ENCODE data around the gene SH3GL2. TPM values are rescaled to one million over a fixed set of nuclear protein-coding genes. Genes with fewer than 3 reads are reported as not detected.

The SH3GL2 gene
- total and polyA plus RNA-seq, 4 donors, result 0.06 to 0.08 TPM; not detected in 2

DNA sequence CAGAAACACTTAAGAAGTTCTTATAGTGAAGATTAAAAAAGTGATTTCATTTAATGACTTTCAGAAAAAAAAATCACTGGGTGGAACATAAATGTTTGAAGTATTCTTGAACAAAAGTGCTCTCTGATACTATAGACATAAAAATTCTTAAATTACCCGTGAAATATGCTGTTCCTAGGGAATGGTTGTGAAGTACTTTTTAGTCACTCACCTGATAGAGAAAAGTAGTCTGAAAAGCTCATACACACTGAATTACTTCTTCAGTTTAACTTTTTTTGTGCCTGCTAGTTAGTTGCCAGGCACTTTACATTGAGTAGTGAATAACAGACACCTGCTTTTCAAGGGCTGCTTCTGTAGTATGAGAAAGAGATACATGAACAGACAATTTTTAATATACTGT, 78.0 kb downstream of the SH3GL2 start:
- Histone ChIP-seq H3K4me3 (ENCODE audit: low read depth in 1 of 3, low read length in 3 of 3) (no peak overlapping the region), H3K27me3 (ENCODE audit: control insufficient read depth in 4 of 4, insufficient read depth in 4 of 4, low read length in 3 of 4) (peaks cover 0 to 3% (median 0%) of the 10 kb centered on the region in 4 donors), H3K4me1 (ENCODE audit: control insufficient read depth in 4 of 4, insufficient read depth in 4 of 4, low read length in 3 of 4) (no peaks in the 10 kb centered on the region), H3K9ac (ENCODE audit: low read depth in 1 of 2, low read length in 2 of 2) (no peak overlapping the region), H3K9me3 (ENCODE audit: control insufficient read depth in 4 of 4, low read length in 3 of 4) (no peaks in the 10 kb centered on the region), H3K27ac (ENCODE audit: low read depth in 1 of 2, low read length in 2 of 2) (no peak overlapping the region), H3K36me3 (ENCODE audit: control insufficient read depth in 4 of 4, insufficient read depth in 3 of 4, low read depth in 1 of 4, low read length in 3 of 4) (no peaks in the 10 kb centered on the region)
- no peak for TF ChIP-seq SP1 (IDR thresholded peaks at IDR 0.05)
- TF ChIP-seq, protein P1, sequence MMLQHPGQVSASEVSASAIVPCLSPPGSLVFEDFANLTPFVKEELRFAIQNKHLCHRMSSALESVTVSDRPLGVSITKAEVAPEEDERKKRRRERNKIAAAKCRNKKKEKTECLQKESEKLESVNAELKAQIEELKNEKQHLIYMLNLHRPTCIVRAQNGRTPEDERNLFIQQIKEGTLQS (IDR thresholded peaks at IDR 0.05), result no peak
- TF ChIP-seq HNF4G (IDR thresholded peaks at IDR 0.05), result no peak
- no peak for TF ChIP-seq GABPA (IDR thresholded peaks at IDR 0.05 in 1 of 2, conservative IDR thresholded peaks at IDR 0.05 in 1 of 2)
- WGBS, result 80% methylated on average over 1 of the region's 1 CpG
- no peak for DNase-seq (ENCODE audit: low spot score)

DNA sequence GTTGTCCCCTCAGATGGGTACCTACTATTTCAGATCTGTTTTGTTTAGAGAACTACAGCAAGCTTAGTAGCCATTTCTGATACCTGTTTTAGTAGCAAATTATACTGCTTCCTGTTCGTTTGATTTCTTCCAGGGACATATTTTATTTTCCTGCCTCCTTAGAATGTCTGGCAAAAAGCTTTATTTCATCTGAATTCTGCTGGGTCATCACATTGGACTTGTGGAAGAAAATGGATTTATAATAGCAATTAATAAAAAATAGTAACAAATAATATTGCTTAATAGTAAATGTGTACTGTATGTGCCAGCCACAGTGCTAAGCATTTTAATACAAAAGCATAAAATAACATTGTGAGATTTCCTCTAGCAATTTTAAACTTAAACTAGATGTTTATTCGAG, 79.4 kb downstream of the SH3GL2 start:
- H3K4me1 ChIP-seq (ENCODE audit: control insufficient read depth in 4 of 4, insufficient read depth in 4 of 4, low read length in 3 of 4), result no peaks in the 10 kb centered on the region
- no peak for DNase-seq (ENCODE audit: low spot score)
- H3K27me3 ChIP-seq (ENCODE audit: control insufficient read depth in 4 of 4, insufficient read depth in 4 of 4, low read length in 3 of 4), result peaks cover 0 to 3% (median 0%) of the 10 kb centered on the region in 4 donors
- WGBS, result 59% methylated on average over 2 of the region's 2 CpGs
- TF ChIP-seq RAD21 (IDR thresholded peaks at IDR 0.05) (no peak), RXRA (IDR thresholded peaks at IDR 0.05) (no peak), GABPA (IDR thresholded peaks at IDR 0.05 in 1 of 2, conservative IDR thresholded peaks at IDR 0.05 in 1 of 2) (no peak), NR2F2 (IDR thresholded peaks at IDR 0.05) (no peak), SP1 (IDR thresholded peaks at IDR 0.05) (no peak), JUND (IDR thresholded peaks at IDR 0.05) (no peak)
- TF ChIP-seq, protein P2, sequence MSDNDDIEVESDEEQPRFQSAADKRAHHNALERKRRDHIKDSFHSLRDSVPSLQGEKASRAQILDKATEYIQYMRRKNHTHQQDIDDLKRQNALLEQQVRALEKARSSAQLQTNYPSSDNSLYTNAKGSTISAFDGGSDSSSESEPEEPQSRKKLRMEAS (IDR thresholded peaks at IDR 0.05), result no peak
- TF ChIP-seq, protein P1 (IDR thresholded peaks at IDR 0.05), result no peak
- TF ChIP-seq, protein P3, sequence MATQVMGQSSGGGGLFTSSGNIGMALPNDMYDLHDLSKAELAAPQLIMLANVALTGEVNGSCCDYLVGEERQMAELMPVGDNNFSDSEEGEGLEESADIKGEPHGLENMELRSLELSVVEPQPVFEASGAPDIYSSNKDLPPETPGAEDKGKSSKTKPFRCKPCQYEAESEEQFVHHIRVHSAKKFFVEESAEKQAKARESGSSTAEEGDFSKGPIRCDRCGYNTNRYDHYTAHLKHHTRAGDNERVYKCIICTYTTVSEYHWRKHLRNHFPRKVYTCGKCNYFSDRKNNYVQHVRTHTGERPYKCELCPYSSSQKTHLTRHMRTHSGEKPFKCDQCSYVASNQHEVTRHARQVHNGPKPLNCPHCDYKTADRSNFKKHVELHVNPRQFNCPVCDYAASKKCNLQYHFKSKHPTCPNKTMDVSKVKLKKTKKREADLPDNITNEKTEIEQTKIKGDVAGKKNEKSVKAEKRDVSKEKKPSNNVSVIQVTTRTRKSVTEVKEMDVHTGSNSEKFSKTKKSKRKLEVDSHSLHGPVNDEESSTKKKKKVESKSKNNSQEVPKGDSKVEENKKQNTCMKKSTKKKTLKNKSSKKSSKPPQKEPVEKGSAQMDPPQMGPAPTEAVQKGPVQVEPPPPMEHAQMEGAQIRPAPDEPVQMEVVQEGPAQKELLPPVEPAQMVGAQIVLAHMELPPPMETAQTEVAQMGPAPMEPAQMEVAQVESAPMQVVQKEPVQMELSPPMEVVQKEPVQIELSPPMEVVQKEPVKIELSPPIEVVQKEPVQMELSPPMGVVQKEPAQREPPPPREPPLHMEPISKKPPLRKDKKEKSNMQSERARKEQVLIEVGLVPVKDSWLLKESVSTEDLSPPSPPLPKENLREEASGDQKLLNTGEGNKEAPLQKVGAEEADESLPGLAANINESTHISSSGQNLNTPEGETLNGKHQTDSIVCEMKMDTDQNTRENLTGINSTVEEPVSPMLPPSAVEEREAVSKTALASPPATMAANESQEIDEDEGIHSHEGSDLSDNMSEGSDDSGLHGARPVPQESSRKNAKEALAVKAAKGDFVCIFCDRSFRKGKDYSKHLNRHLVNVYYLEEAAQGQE (IDR thresholded peaks at IDR 0.05), result no peak
- TF ChIP-seq, protein P4, sequence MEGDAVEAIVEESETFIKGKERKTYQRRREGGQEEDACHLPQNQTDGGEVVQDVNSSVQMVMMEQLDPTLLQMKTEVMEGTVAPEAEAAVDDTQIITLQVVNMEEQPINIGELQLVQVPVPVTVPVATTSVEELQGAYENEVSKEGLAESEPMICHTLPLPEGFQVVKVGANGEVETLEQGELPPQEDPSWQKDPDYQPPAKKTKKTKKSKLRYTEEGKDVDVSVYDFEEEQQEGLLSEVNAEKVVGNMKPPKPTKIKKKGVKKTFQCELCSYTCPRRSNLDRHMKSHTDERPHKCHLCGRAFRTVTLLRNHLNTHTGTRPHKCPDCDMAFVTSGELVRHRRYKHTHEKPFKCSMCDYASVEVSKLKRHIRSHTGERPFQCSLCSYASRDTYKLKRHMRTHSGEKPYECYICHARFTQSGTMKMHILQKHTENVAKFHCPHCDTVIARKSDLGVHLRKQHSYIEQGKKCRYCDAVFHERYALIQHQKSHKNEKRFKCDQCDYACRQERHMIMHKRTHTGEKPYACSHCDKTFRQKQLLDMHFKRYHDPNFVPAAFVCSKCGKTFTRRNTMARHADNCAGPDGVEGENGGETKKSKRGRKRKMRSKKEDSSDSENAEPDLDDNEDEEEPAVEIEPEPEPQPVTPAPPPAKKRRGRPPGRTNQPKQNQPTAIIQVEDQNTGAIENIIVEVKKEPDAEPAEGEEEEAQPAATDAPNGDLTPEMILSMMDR (IDR thresholded peaks at IDR 0.05; ENCODE audit: low read depth, low read length, missing input control), result no peak
- H3K27ac ChIP-seq (ENCODE audit: low read depth in 1 of 2, low read length in 2 of 2), result no peak overlapping the region
- H3K36me3 ChIP-seq (ENCODE audit: control insufficient read depth in 4 of 4, insufficient read depth in 3 of 4, low read depth in 1 of 4, low read length in 3 of 4), result no peaks in the 10 kb centered on the region
- no peak overlapping the region for H3K4me3 ChIP-seq (ENCODE audit: low read depth in 1 of 3, low read length in 3 of 3)
- H3K9me3 ChIP-seq (ENCODE audit: control insufficient read depth in 4 of 4, low read length in 3 of 4), result no peaks in the 10 kb centered on the region
- H3K9ac ChIP-seq (ENCODE audit: low read depth in 1 of 2, low read length in 2 of 2), result no peak overlapping the region

DNA sequence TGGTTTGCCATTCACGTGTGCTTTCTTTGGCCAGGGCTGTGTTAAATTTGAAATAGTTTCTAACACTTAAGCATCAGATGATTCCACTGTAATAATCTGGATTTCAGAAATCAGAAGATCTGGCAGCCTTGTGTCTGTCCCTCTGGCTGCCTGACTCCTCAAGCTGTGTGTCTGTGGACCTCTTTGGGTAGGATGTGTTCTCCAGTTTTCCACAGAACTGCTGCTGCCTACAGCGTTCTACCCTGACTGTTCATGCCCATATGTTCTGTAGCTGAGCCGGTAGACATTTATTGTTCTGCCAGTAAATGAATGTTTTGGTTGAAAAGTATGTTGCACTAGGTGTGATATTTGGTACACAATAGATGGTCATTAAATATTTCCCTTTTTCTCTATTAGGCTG, 81.3 kb downstream of the SH3GL2 start:
- Histone ChIP-seq H3K4me1 (ENCODE audit: control insufficient read depth in 4 of 4, insufficient read depth in 4 of 4, low read length in 3 of 4) (no peaks in the 10 kb centered on the region), H3K27me3 (ENCODE audit: control insufficient read depth in 4 of 4, insufficient read depth in 4 of 4, low read length in 3 of 4) (peaks cover 0 to 3% (median 0%) of the 10 kb centered on the region in 4 donors), H3K9me3 (ENCODE audit: control insufficient read depth in 4 of 4, low read length in 3 of 4) (no peaks in the 10 kb centered on the region), H3K4me3 (ENCODE audit: low read depth in 1 of 3, low read length in 3 of 3) (no peak overlapping the region), H3K27ac (ENCODE audit: low read depth in 1 of 2, low read length in 2 of 2) (no peak overlapping the region), H3K9ac (ENCODE audit: low read depth in 1 of 2, low read length in 2 of 2) (no peak overlapping the region), H3K36me3 (ENCODE audit: control insufficient read depth in 4 of 4, insufficient read depth in 3 of 4, low read depth in 1 of 4, low read length in 3 of 4) (no peaks in the 10 kb centered on the region)
- 89% methylated on average over 3 of the region's 3 CpGs for WGBS
- no peak for DNase-seq (ENCODE audit: low spot score)
- no peak for TF ChIP-seq RAD21 (IDR thresholded peaks at IDR 0.05)
- TF ChIP-seq, protein P2 (IDR thresholded peaks at IDR 0.05), result no peak
- no peak for TF ChIP-seq HNF4A (conservative IDR thresholded peaks at IDR 0.05)
- no peak for TF ChIP-seq EGR1 (IDR thresholded peaks at IDR 0.05; ENCODE audit: low read depth in 2 of 2)
- no peak for TF ChIP-seq HNF4G (IDR thresholded peaks at IDR 0.05)
- no peak for TF ChIP-seq YY1 (IDR thresholded peaks at IDR 0.05)
- TF ChIP-seq, protein P1 (IDR thresholded peaks at IDR 0.05), result no peak
- TF ChIP-seq FOXA2 (IDR thresholded peaks at IDR 0.05), result no peak
- TF ChIP-seq GABPA (IDR thresholded peaks at IDR 0.05 in 1 of 2, conservative IDR thresholded peaks at IDR 0.05 in 1 of 2), result no peak
- TF ChIP-seq, protein P3 (IDR thresholded peaks at IDR 0.05), result no peak
- no peak for TF ChIP-seq TAF1 (conservative IDR thresholded peaks at IDR 0.05)
- TF ChIP-seq JUND (IDR thresholded peaks at IDR 0.05), result no peak
- TF ChIP-seq FOXA1 (IDR thresholded peaks at IDR 0.05), result no peak

Measured in liver (tissue), 9 donors.